IMR-90 (cell line): ENCODE measurements around the gene TBCEL. TPM values are rescaled to one million over a fixed set of nuclear protein-coding genes. Genes with fewer than 3 reads are reported as not detected.

Experiments
- polyA plus RNA-seq, 3 experiments: library from polyadenylated mRNA; depleted of rRNA; stranded (reverse); fragments of >200 nt; gene quantifications; 2 replicates each; pipeline ENCODE4 v1.2.3, GENCODE V29; 2012; ENCODE audit warnings: low replicate concordance in 1 of 3
- total RNA-seq: library from RNA; depleted of rRNA; stranded (reverse); fragments of >200 nt; gene quantifications from 2 replicates; pipeline ENCODE4 v1.2.3, GENCODE V29; 2012; rRNA removed

The TBCEL gene
- total and polyA plus RNA-seq, 2 of the 4 experiments (the other 2 are of a cell fraction), result 7.1 to 21.0 TPM

Other genes with a start within 250 kb of the TBCEL start
- 0.18 and 0.28 TPM in 2 replicates for gene TECTA, start 77.1 kb downstream of the TBCEL start, total RNA-seq
- gene TECTA, start 77.1 kb downstream of the TBCEL start, polyA plus RNA-seq (2012; rRNA removed), result 0.16 and 0.17 TPM in 2 replicates